ENCODE data around the gene SERPIND1.

SERPIND1 gene

GRCh38 chr22:20792966-20793728 is 19.2 kb downstream of the SERPIND1 start:
- no peak for FAIRE-seq

- FAIRE-seq = no peak
Observed at GRCh38 chr22:20793748-20794649, 20.1 kb downstream of the SERPIND1 start.

- no peak for FAIRE-seq
Observed at GRCh38 chr22:20794650-20795413, 20.9 kb downstream of the SERPIND1 start.

GRCh38 chr22:20796731-20797130 is 22.8 kb downstream of the SERPIND1 start:
- FAIRE-seq = no peak

GRCh38 chr22:20798218-20798617 is 24.3 kb downstream of the SERPIND1 start:
- no peak for FAIRE-seq

- FAIRE-seq = no peak
Observed at GRCh38 chr22:20798974-20799373, 25.1 kb downstream of the SERPIND1 start.

GRCh38 chr22:20799449-20799848 is 25.5 kb downstream of the SERPIND1 start:
- no peak for FAIRE-seq

GRCh38 chr22:20802452-20802851 is 28.5 kb downstream of the SERPIND1 start:
- no peak for FAIRE-seq

GRCh38 chr22:20802922-20803553 is 29.1 kb downstream of the SERPIND1 start:
- FAIRE-seq = no peak

GRCh38 chr22:20803696-20804324 is 29.9 kb downstream of the SERPIND1 start:
- FAIRE-seq = no peak

GRCh38 chr22:20804650-20805049 is 30.7 kb downstream of the SERPIND1 start:
- FAIRE-seq = no peak

- FAIRE-seq = no peak
Observed at GRCh38 chr22:20805972-20806471, 32.1 kb downstream of the SERPIND1 start.

GRCh38 chr22:20807315-20807752 is 33.4 kb downstream of the SERPIND1 start:
- FAIRE-seq = no peak

GRCh38 chr22:20808844-20809243 is 34.9 kb downstream of the SERPIND1 start:
- no peak for FAIRE-seq

GRCh38 chr22:20809538-20810185 is 35.7 kb downstream of the SERPIND1 start:
- FAIRE-seq = no peak

GRCh38 chr22:20810645-20811044 is 36.7 kb downstream of the SERPIND1 start:
- no peak for FAIRE-seq

- no peak for FAIRE-seq
Observed at GRCh38 chr22:20811171-20811570, 37.3 kb downstream of the SERPIND1 start.

- FAIRE-seq = no peak
Observed at GRCh38 chr22:20811971-20812660, 38.2 kb downstream of the SERPIND1 start.

GRCh38 chr22:20813056-20813455 is 39.1 kb downstream of the SERPIND1 start:
- no peak for FAIRE-seq

- FAIRE-seq = no peak
Observed at GRCh38 chr22:20814221-20814808, 40.4 kb downstream of the SERPIND1 start.

All from colon (tissue), 2 donors.